Peyer's patch (tissue), 4 donors: ENCODE measurements around the gene APOA5. TPM values are rescaled to one million over a fixed set of nuclear protein-coding genes. Genes with fewer than 3 reads are reported as not detected.

Source experiments
- DNase-seq, 3 donors: peaks; one replicate each; pipeline ENCODE4 v3.0.0-alpha.2; 2017 to 2019
- H3K27ac ChIP-seq, 4 donors: fragments of 200-600 bp; sonication (generic); one replicate each; pipeline ENCODE4 v1.5.1; 2016 to 2019
- H3K27me3 ChIP-seq, 2 donors: fragments of 200-600 bp; sonication (generic); one replicate each; pipeline ENCODE4 v1.5.1; 2019
- H3K36me3 ChIP-seq, 3 donors: fragments of 200-600 bp; sonication (generic); one replicate each; pipeline ENCODE4 v1.5.1; 2016 to 2019
- H3K4me1 ChIP-seq, 4 donors: fragments of 200-600 bp; sonication (generic); one replicate each; pipeline ENCODE4 v1.5.1; 2016 to 2019
- H3K4me3 ChIP-seq, 4 donors: fragments of 200-600 bp; sonication (generic); 1 replicate in 3 of 4; 2 replicates in 1 of 4; pipeline ENCODE4 v1.5.1; 2016 to 2019; ENCODE audit warnings: mild to moderate bottlenecking in 1 of 4
- H3K9me3 ChIP-seq, 4 donors: fragments of 200-600 bp; sonication (generic); one replicate each; pipeline ENCODE4 v1.5.1; 2016 to 2019; ENCODE audit warnings: mild to moderate bottlenecking in 1 of 4
- POLR2A ChIP-seq, 2 donors: fragments of 450-650 bp; IDR thresholded peaks; one replicate each; pipeline ENCODE4 v1.5.1; 2017; ENCODE audit warnings: antibody characterized with exemption in 2 of 2, mild to moderate bottlenecking in 2 of 2, moderate library complexity in 2 of 2
- total RNA-seq, 4 donors: library from RNA; depleted of rRNA; stranded (reverse); fragments of >200 nt; gene quantifications; one replicate each; pipeline ENCODE4 v1.1.0, GENCODE V29; 2016
- TF ChIP-seq, protein P1 (sequence below), 6 experiments: fragments of 450-650 bp in 4 of 6; fragments of 200-600 bp in 2 of 6; sonication (generic) in 1 of 6; IDR thresholded peaks; one replicate each; pipeline ENCODE4 v1.5.1; 2017 to 2019; ENCODE audit warnings: antibody characterized with exemption in 6 of 6, mild to moderate bottlenecking in 3 of 6, moderate library complexity in 1 of 6

APOA5 gene, protein sequence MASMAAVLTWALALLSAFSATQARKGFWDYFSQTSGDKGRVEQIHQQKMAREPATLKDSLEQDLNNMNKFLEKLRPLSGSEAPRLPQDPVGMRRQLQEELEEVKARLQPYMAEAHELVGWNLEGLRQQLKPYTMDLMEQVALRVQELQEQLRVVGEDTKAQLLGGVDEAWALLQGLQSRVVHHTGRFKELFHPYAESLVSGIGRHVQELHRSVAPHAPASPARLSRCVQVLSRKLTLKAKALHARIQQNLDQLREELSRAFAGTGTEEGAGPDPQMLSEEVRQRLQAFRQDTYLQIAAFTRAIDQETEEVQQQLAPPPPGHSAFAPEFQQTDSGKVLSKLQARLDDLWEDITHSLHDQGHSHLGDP
- 1 to 10 TPM in 2 of 4 donors, not detected in 2; 2.8 to 3.2 TPM for total RNA-seq

DNA sequence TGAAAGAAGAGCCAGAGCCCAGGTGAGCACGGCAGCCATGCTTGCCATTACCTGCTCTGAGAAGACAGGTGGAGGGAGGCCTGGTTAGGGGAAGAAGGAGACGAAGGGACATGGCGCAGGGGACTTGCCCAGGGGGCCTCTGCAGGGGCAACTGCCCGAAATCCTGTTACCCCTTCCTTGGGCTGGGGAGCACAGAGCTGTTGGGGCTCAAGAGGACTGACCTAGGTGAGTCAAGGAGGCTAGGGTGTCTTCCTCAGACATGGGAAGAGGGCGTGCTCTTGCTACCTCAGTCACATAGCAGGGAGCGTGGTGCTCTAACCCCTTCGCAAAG lies at the start of gene APOA5:
APOA5 (minus strand) TSS at position 67 of the 331 bp plus-strand sequence; CDS start at position 48, 19 bp downstream.
- H3K4me1 ChIP-seq = peaks cover 0 to 11% (median 5%) of the 10 kb centered on the region in 4 donors
- no peak for TF ChIP-seq POLR2A (IDR thresholded peaks at IDR 0.05)
- TF ChIP-seq, protein P1, sequence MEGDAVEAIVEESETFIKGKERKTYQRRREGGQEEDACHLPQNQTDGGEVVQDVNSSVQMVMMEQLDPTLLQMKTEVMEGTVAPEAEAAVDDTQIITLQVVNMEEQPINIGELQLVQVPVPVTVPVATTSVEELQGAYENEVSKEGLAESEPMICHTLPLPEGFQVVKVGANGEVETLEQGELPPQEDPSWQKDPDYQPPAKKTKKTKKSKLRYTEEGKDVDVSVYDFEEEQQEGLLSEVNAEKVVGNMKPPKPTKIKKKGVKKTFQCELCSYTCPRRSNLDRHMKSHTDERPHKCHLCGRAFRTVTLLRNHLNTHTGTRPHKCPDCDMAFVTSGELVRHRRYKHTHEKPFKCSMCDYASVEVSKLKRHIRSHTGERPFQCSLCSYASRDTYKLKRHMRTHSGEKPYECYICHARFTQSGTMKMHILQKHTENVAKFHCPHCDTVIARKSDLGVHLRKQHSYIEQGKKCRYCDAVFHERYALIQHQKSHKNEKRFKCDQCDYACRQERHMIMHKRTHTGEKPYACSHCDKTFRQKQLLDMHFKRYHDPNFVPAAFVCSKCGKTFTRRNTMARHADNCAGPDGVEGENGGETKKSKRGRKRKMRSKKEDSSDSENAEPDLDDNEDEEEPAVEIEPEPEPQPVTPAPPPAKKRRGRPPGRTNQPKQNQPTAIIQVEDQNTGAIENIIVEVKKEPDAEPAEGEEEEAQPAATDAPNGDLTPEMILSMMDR (IDR thresholded peaks at IDR 0.05) = no peak

DNA sequence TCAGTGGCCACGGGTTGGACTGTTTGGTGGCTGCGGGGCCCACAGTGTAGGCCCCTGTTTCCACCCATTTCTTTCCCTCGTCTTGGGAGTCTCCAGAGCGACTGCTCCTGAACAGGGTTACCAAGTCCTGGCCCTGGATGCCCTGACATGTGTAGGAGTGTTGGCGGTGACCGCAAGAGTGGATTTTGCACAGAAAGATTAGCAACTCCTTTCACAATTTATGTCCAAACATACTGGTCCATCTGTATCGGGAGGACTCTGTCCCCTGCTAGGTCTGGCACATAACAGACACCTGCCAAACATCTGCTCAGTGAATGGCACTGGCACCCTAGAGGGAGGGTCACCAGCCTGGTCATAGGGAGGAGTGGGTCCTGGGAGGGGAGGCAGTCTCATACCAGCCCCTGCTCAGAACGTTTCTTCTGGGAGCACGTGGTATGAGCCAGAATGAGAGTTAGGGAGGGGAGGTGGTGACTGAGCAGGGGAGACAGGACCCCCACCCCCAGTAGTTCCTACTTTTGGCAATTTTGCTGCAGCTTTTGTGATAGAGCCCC lies 49.1 kb upstream of the APOA5 start:
- Histone ChIP-seq H3K27me3 (no peaks in the 10 kb centered on the region), H3K9me3 (no peaks in the 10 kb centered on the region), H3K27ac (no peak overlapping the region), H3K4me1 (peaks cover 0 to 11% (median 2%) of the 10 kb centered on the region in 4 donors), H3K36me3 (peaks cover 0 to 22% (median 0%) of the 10 kb centered on the region in 3 donors), H3K4me3 (no peak overlapping the region)
- TF ChIP-seq, protein P1 (IDR thresholded peaks at IDR 0.05) = no peak
- TF ChIP-seq POLR2A (IDR thresholded peaks at IDR 0.05) = no peak
- no peak for DNase-seq

More for the DNA sequence above, at the start of gene APOA5:
- no peak within 1 kb of the TSS for H3K27ac ChIP-seq
- no peak for DNase-seq
- no peaks in the 10 kb centered on the region for H3K27me3 ChIP-seq
- H3K4me3 ChIP-seq = peak within 1 kb of the TSS in 3 of 4 donors; percentile 13 to 36 (median 15)
- H3K36me3 ChIP-seq = no peaks in the 10 kb centered on the region
- no peaks in the 10 kb centered on the region for H3K9me3 ChIP-seq

DNA sequence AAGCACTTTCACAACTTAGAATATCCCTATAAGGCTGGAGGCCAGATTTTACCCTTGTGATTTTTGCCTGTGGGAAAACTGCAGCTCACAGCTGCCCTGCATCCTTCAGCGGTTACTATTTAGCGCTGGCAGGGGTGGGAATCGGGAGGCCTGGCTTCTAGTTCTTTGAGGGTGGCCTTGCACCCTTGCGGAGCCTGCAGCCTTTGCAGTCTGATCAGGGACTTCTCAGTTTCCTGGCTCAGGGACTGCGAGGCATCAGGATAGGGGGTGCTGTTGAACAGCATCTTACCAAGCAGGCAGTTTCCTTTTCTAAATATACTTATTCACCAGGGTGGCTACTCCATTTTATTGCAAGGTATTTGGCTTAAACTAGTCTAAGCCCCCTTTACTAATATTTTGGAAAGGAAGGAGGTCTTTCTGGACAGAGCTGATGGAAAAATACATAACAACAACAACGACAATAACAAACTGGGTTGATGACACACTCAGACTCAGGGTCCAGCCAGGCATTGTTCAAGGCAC lies 48.6 kb upstream of the APOA5 start:
- Histone ChIP-seq H3K4me3 (no peak overlapping the region), H3K4me1 (peaks cover 0 to 16% (median 5%) of the 10 kb centered on the region in 4 donors), H3K27me3 (no peaks in the 10 kb centered on the region), H3K36me3 (peaks cover 0 to 16% (median 0%) of the 10 kb centered on the region in 3 donors), H3K27ac (no peak overlapping the region), H3K9me3 (no peaks in the 10 kb centered on the region)
- DNase-seq = no peak
- TF ChIP-seq POLR2A (IDR thresholded peaks at IDR 0.05) = no peak
- TF ChIP-seq, protein P1 (IDR thresholded peaks at IDR 0.05) = no peak

DNA sequence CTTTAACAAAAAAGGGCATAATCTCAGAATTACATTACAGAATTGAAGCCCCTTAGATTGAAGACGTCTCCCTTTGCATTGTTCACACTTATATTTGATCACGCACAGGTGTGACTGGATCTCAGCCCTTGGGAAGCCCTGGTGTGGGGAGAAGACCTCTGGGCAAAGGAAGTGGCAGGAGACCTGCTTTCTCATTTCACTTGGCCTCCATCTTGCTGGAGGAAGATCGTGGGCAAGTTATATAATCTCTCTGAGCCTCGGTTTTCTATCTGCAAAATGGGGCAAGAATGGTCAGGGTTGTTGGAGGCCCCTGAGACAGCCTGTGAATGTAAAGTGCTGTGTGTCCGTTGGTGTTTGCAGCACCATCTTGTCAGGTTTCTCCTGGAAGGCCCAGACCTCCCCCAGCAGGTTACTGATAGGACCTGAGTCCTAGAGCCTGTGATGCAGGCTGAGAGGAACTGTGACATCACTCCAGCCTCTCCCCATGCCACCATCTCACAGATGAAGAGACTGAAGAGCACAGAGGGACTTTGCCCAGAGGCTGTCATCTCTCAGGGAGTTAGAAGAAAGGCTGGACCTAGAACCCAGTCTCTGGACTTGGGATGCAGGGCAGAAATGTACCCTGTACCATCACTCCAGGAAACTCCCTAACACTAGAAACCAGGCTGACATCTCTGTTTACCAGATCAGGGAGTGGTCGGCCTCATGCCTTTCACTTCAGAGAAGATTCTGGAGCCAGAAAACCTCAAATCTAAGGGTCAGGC lies 46.8 kb upstream of the APOA5 start:
- Histone ChIP-seq H3K27me3 (no peaks in the 10 kb centered on the region), H3K4me3 (no peak overlapping the region), H3K9me3 (no peaks in the 10 kb centered on the region), H3K36me3 (peaks cover 0 to 1% (median 0%) of the 10 kb centered on the region in 3 donors), H3K4me1 (peaks cover 0 to 21% (median 6%) of the 10 kb centered on the region in 4 donors), H3K27ac (peak overlapping the region in 2 of 4 donors; percentile 76 to 82)
- DNase-seq = peak in 2 of 3 donors; percentile 61 to 83
- TF ChIP-seq POLR2A (IDR thresholded peaks at IDR 0.05) = peak in 1 of 2 donors; percentile 45
- TF ChIP-seq, protein P1 (IDR thresholded peaks at IDR 0.05) = no peak
